HG03064 (cell line): ENCODE measurements around the gene CEP162.
"Not testable (repeated sequence)": the region's sequence is repeated elsewhere in the genome, so short reads cannot be mapped to it uniquely, and the experiment has no call there.

Experiments
- ATAC-seq: cut with Tn5 transposase; IDR thresholded peaks from one replicate; pipeline ENCODE4 v1.9.1; 2021; ENCODE audit warnings: low read depth; ENCODE audit not compliant: unreplicated experiment

The CEP162 gene

DNA sequence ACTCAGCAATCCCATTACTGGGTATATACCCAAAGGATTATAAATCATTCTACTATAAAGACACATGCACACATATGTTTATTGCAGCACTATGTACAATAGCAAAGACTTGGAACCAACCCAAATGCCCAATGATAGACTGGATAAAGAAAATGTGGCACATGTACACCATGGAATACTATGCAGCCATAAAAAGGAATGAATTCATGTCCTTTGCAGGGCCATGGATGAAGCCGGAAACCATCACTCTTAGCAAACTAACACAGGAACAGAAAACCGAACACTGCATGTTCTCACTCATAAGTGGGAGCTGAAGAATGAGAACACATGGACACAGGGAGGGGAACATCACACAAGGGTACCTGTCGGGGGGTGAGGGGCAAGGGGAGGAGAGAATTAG, 63.1 kb downstream of the CEP162 start:
- not testable (repeated sequence) for ATAC-seq

GRCh38 chr6:84161190-84161589, 66.3 kb downstream of the CEP162 start:
- ATAC-seq: no peak

DNA sequence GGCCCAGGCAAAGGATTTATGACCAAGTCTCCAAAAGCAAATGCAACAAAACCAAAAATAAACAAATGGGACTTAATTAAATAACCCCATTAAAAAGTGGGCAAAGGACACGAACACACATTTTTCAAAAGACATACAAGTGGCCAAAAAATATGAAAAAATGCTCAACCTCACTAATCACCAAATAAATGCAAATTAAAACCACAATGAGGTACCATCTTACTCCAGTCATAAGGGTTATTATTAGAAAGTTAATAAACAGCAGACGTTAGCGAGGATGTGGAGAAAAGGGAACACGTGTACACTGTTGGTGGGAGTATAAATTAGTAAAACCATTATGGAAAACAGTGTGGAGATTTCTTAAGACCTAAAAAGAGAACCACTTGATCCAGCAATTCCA, 71.1 kb downstream of the CEP162 start:
- ATAC-seq: no peak

- ATAC-seq: no peak
Observed at GRCh38 chr6:84151669-84152068, 75.8 kb downstream of the CEP162 start.

- no peak for ATAC-seq
Observed at GRCh38 chr6:84150705-84151104, 76.7 kb downstream of the CEP162 start.

DNA sequence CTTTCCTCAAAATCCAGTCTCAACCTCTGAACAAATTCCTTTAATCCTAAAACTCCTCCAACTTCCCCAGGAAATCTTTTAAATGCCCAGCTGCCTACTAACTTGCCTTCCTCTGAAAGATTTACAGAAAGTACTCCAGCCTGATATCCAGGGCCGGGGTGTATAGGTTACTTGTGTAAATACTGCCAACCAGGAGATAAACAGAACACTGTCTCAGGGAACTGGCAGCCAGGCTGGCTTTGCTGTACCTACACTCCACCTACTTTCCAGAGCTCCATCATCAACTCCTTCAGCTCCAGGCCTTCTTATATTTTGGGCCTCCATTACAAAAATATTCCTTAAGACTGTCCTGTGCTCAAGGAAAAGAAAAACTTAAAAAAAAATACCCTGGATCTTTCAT, 85.9 kb downstream of the CEP162 start:
- ATAC-seq: no peak

GRCh38 chr6:84139311-84139710, 88.1 kb downstream of the CEP162 start:
- no peak for ATAC-seq

- ATAC-seq: no peak
Observed at GRCh38 chr6:84137989-84138575, 89.4 kb downstream of the CEP162 start.

GRCh38 chr6:84137051-84137375, 90.4 kb downstream of the CEP162 start:
- ATAC-seq: no peak

- ATAC-seq: no peak
Observed at GRCh38 chr6:84136364-84137050, 90.9 kb downstream of the CEP162 start.

DNA sequence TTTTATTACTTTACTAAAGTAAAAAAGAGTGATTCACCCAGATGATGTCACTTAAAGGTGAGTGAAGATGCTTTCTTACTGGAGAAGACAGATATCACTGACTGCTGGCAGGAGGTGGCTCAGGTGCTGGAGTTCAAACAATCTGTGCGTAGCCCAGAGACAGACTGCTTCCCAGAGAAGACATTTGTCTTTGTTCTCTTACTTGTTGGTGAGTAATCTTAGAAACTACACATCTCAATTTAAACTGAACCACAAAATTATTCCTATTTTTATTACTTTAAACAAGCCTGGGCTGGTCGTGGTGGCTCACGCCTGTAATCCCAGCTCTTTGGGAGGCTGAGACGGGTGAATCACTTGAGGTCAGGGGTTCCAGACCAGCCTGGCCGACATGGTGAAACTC, 92.2 kb downstream of the CEP162 start:
- ATAC-seq: no peak

DNA sequence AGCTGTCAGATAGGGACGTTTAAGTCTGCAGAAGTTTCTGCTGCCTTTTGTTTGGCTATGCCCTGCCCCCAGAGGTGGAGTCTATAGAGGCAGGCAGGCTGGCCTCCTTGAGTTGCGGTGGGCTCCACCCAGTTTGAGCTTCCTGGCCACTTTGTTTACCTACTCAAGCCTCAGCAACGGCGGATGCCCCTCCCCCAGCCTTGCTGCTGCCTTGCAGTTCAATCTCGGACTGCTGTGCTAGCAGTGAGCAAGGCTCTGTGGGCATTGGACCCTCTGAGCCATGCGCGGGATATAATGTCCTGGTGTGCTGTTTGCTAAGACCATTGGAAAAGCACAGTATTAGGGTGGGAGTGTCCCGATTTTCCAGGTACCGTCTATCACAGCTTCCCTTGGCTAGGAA, 94.1 kb downstream of the CEP162 start:
- ATAC-seq: not testable (repeated sequence)

- ATAC-seq: not testable (repeated sequence)
Observed at GRCh38 chr6:84129588-84129987, 97.9 kb downstream of the CEP162 start.

DNA sequence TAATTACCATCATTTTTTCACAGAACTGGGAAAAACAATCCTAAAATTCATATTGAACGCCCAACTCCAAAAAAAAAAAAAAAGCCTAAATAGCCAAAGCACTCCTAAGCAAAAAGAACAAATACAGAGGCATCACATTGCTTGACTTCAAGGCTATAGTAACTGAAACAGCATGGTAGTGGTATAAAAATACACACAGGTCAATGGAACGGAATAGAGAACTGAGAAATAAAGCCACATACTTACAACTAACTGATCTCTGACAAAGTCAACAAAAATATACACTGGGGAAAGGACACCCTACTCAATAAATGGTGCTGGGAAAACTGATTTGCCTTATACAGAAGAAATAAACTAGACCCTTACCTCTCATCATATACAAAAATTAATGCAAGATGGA, 104.3 kb downstream of the CEP162 start:
- ATAC-seq: no peak

DNA sequence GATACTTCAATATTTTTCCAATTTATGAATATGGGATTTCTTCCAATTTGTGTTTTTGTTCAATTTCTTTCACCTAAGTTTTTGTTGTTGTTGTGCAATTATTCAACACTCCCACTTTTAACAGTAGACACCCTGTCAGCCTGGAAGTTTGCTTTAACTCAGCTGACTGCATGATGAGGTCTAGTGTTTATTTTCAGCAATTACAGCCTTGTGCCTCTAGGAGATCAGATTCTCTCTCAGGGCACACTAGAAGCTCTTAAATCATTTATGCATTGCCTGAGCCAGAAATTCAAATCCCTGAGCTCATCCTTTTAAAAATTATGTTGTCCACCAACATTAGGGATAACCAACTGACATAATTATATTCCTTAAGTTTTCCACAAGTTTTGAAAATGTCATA, 108.2 kb downstream of the CEP162 start:
- no peak for ATAC-seq

DNA sequence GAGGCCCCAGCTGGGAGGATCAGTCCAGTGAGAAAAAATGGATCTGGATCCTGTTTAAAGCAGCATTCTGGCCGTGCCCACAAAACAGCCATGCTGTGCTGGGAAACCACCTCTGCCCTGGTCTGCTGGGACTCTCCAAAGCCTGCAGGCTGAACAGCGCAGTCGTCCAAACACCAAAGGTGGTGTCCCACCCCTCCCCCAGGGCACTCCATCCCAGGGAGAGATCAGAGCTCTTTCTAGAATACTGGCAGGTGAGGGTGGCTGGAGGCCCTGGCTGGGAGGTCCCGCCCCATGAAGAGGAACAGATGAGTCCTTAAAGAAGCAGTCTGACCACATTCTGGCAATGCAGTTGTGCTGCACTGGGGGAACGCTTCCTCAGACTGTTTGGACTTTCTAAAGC, 109.3 kb downstream of the CEP162 start:
- no peak for ATAC-seq

DNA sequence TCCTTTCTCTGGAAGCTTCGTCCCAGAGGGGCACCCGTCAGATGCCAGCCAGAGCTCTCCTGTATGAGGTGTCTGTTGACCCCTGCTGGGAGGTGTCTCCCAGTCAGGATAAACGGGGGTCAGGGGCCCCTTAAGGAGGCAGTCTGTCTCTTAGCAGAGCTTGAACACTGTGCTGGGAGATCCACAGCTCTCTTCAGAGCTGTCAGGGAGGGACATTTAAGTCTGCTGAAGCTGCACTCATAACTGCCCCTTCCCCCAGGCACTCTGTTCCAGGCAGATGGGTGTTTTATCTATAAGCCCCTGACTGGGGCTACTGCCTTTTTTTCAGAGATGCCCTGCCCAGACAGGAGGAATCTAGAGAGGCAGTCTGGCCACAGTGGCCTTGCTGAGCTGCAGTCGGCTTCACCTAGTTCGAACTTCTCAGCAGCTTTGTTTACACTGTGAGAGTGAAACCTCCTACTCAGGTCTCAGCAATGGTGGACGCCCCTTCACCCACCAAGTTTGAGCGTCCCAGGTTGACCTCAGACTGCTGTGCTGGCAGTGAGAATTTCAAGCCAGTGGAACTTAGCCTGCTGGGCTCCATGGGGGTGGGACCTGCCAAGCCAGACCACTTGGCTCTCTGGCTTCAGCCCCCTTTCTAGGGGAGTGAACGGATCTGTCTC, 112.4 kb downstream of the CEP162 start:
- ATAC-seq: not testable (repeated sequence)

- ATAC-seq: not testable (repeated sequence)
Observed at GRCh38 chr6:84111351-84111750, 116.1 kb downstream of the CEP162 start.

- ATAC-seq: no peak
Observed at GRCh38 chr6:84107495-84107894, 119.9 kb downstream of the CEP162 start.

DNA sequence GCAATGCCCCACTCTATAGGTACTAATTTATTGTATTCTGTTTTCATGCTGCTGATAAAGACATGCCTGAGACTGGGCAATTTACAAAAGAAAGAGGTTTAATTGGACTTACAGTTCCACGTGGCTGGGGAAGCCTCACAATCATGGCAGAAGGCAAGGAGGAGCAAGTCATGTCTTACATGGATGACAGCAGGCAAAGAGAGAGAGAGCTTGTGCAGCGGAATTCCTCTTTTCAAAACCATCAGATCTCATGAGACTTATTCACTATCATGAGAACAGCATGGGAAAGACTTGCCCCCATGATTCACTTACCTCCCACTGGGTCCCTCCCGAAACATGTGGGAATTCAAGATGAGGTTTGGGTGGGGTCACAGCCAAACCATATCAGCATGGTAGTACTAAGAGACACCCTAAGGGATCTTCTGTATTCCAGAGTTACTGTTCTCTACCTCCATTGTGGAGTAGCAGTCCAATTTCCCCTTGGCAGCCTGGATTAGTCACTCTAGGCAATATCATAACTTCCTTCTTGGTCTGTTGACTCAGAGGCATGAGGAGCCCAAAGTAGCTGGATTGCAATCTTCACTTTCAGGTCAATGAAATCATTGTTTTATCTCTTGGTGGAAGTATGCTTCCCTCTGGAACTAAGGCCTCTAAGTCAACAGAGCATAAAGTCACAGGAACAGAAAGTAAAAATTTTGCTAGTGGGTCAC, 122.1 kb downstream of the CEP162 start:
- not testable (repeated sequence) for ATAC-seq

DNA sequence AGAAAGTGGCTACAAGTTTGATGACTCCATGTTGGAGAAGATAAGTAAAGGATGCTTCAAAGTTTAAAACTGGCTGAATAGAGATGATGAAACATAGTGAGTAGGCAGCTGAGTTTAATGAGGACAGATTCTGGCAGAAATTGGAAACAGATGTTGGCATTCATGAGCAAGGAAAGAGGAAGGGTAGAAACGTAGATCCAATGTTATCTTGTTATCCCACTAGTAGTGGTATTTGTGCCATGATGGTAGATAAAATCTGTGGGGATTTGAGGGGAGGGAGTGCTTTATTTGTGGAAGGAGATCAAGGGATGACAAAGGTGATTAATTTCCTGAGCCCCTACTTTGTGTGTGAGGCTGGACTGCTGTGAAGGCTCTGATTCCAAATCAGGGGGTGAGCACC, 124.4 kb downstream of the CEP162 start:
- no peak for ATAC-seq

DNA sequence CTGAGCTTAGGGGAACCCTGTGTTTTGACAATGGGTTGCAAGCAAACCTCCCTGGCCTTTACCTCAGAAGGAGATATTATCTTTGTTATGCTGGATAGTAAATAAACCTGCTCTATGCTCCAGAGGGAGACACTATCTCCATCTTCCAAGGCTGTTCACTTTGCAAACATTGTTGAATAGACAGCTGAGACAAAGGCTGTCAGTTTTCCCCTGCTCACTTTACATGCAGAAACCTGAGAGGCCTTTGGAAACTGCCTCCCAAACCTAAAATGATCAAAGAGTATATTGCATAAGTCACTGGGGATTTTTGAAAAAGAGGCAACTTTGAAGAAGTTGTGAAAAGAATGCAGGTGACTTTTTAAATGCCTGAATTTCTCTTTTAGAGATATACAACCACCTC, 132.3 kb downstream of the CEP162 start:
- ATAC-seq: no peak
